GM19372 (cell line): ENCODE results near the gene GPATCH3.
"Not testable (repeated sequence)": the region's sequence is repeated elsewhere in the genome, so short reads cannot be mapped to it uniquely, and the experiment has no call there.

ENCODE experiments used
- ATAC-seq: cut with Tn5 transposase; IDR thresholded peaks from one replicate; pipeline ENCODE4 v1.9.1; 2021; ENCODE audit warnings: mild to moderate bottlenecking, low read depth, moderate library complexity; ENCODE audit not compliant: unreplicated experiment

GPATCH3 gene, protein sequence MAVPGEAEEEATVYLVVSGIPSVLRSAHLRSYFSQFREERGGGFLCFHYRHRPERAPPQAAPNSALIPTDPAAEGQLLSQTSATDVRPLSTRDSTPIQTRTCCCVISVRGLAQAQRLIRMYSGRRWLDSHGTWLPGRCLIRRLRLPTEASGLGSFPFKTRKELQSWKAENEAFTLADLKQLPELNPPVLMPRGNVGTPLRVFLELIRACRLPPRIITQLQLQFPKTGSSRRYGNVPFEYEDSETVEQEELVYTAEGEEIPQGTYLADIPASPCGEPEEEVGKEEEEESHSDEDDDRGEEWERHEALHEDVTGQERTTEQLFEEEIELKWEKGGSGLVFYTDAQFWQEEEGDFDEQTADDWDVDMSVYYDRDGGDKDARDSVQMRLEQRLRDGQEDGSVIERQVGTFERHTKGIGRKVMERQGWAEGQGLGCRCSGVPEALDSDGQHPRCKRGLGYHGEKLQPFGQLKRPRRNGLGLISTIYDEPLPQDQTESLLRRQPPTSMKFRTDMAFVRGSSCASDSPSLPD

DNA sequence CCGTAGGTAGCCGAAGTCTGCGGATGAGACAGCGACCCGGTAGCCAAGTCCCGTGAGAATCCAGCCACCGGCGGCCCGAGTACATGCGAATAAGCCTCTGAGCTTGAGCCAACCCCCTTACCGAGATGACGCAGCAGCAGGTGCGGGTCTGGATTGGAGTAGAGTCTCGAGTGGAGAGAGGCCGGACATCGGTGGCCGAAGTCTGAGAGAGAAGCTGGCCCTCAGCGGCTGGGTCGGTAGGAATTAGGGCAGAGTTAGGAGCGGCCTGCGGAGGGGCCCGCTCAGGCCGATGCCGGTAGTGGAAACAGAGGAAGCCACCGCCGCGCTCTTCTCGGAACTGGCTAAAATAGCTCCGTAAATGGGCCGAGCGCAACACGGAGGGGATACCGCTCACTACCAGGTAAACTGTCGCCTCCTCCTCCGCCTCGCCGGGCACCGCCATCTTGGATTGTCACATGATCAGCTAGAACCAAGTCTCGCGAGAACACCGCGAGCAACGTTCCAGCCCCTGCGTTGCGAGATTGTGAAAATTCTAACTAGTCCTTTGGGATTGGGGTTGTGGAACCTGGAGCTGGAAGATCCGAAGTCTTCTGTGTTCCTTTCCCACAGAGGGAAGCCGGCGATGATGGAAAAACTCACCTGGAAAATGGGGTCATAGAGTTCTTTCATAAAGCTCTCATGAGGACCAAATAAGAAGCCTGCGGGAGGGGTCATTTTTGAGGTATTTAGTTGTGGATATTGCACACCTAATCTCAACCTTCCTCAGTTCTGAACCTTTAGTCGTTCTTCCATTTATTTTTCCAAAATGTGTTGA, at the start of gene GPATCH3:
GPATCH3 (minus strand) TSS at position 467 of the 814 bp plus-strand sequence; CDS start at position 442, 25 bp downstream.
- ATAC-seq = no peak

DNA sequence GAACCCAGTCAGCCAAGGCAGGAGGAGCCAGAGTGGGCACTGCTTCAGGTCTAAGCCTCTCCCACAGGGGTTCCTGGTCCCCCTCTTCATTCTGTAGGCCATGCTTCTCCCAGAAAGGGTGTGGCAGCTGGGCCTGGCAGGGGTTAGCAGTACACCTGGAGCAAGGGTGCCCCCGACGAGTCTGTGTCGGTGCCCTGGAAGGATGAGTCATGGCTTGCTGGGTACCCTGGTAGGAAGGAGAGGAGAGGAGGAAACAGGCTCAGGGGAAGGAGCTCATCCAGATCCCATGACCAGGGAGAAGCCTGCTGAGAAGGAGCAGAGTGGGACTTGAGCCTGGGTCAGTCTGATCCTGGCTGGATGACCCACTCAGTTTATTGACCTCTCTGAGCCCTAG, 49.7 kb upstream of the GPATCH3 start:
- ATAC-seq = no peak

DNA sequence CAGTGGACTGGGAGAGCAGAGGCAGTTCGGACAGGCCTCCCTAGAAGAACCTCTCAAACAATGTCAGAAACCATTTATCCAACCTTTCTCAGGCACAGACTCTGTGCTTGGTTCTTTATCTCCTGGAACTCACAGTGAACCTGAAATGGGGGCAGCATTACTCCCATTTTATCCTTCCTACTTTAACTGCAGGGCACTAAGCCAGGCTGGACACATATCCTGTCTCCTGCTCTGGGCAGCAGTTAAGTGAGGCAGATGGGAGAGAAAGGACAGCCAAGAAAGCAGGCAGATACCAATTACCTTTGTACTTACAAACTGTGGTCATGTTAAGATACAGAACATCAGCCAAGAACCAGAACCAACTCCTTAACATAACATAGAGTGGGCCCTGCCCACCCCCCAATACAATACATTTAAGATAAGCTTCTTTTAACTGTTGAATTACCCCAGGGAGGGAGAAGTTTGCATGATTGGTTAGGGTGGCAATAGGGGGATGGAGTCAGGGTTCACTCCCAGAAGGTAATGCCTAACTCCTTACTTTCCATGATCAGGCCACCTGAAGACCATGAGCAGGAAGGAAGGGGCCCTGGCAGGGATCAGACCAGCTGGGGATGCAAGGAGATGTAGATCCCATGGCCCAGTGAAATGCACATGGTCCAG, 49.1 kb upstream of the GPATCH3 start:
- no peak for ATAC-seq

DNA sequence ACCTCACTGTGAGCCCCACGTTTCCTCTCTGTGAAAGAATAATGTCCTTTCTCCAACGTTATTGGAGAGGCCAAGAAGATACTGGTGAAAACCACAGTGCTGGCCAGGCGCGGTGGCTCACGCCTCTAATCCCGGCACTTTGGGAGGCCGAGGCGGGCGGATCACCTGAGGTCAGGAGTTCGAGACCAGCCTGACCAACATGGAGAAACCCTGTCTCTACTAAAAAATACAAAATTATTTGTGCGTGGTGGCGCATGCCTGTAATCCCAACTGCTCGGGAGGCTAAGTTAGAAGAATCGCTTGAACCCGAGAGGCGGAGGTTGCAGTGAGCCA, 48.4 kb upstream of the GPATCH3 start:
- ATAC-seq = not testable (repeated sequence)

DNA sequence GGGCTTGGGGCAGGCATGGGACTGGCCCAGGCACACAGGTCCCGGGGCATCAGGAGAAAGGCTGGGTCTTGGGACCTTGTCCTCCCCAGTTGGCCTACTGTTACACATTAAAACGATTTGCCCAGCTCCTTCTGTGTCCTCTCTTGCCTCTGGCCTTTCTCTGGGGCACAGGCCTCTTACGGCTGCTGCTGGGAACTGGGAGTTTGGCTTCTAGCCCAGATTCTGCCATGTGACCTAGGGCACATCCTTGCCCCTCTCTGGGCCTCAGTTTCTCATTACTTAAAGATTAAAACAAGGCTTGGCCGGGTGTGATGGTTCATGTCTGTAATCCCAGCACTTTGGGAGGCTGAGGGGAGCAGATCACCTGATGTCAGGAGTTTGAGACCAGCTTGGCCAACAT, 46.0 kb upstream of the GPATCH3 start:
- no peak for ATAC-seq

DNA sequence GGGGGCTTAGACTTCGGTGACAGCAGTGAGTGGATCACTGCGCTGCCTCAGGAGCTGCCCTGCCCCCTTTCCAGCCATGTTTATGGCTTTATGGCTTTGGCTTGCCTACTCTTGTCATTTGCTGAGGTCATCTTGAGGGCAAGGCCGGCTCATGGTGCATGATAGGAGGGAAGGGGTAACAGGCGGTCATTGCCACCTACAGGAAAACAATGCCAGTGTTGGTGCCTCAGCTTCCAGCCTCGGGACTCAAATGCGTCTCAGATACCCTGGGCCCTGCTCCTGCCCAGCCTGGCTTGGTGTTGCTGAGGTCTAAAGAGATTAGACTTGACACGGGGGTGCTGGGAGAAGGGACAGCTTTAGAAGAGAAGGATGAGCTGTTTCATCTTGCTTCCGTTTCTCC, 45.5 kb upstream of the GPATCH3 start:
- ATAC-seq = no peak

DNA sequence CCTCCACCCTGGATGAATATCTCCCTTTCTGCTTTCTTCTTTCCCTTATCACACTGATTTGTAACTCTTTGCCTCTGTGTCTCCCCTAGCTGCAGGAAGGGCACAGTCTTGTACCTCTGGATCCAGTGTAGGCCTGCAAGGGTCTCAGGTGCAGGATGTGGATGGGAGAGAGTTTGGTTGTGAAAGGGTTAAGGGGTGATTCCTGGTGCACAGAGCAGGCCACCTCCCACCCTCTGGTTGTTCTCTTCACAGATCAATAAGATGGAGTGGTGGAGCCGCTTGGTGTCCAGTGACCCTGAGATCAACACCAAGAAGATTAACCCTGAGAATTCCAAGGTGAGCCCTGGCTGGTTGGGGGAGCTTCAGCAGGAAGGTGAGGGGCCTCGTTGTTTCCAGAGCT, 44.9 kb upstream of the GPATCH3 start:
- no peak for ATAC-seq

DNA sequence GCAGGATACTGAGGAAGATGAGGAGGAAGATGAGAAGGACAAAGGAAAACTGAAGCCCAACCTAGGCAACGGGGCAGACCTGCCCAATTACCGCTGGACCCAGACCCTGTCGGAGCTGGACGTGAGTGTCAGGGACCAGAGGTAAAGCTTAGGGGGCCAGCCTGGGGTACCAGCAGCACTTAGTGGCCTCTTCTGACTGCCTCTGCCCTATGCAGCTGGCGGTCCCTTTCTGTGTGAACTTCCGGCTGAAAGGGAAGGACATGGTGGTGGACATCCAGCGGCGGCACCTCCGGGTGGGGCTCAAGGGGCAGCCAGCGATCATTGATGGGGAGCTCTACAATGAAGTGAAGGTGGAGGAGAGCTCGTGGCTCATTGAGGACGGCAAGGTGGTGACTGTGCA, 42.4 kb upstream of the GPATCH3 start:
- no peak for ATAC-seq

DNA sequence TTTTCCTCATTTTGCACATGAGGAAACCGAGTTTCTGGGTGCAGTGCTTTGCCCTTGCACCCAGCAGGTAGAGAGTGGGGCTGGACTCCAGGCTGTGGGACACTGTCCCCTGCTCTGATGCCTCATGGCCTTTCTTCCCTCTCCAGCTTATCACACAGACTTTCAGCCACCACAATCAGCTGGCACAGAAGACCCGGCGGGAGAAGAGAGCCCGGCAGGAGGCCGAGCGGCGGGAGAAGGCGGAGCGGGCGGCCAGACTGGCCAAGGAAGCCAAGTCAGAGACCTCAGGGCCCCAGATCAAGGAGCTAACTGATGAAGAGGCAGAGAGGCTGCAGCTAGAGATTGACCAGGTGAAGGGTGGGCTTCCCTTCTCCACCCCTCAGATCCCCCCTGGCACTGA, 41.0 kb upstream of the GPATCH3 start:
- ATAC-seq = no peak

DNA sequence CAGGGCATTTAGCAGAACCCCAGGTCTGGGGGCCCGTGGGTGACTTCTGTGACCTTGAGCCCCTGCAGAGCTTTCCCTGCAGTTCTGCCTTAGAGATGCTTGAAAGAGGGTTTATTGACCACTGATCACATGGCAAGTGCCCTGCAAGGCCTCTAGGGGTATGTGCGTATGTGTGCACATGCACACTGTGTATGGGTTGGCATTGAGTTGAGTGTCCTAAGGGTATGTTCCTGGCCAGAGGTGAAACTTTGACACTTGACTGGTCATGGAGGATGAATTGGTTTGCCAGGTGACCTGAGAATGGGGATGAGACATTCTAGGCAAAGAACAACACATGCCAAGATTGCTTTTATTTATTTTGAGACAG, 38.4 kb upstream of the GPATCH3 start:
- ATAC-seq = no peak

DNA sequence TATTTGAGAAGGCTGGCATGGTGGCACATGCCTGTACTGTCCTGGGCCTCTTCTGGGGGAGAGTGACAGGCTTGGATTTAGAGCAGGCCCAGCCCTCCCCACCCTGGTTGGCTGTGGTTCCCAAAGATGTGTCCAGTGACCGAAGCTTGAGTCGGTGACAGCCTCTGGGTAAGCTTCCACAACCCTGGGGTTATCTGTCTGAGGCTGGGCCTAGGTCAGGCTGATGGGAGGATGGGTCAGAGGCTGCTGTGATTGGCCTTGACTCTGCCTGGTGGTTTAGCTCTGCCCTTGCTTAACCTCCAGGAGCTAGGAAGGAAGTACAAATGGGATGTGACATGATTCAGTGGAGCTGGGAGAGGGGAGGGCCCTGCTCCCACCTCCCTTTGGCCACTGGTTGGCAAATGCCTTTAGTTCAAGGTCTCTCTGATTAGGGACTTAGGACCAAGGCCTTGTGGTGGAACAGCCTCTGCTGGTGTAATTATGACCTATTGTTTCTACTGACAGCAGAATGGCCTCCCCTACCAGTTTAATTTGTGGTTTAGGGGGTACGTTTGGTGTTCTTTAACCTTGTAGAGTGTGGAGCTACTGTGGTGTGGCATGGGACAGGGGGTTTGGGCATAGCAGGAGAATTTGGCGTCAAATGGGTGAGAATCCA, 37.9 kb upstream of the GPATCH3 start:
- ATAC-seq = no peak

DNA sequence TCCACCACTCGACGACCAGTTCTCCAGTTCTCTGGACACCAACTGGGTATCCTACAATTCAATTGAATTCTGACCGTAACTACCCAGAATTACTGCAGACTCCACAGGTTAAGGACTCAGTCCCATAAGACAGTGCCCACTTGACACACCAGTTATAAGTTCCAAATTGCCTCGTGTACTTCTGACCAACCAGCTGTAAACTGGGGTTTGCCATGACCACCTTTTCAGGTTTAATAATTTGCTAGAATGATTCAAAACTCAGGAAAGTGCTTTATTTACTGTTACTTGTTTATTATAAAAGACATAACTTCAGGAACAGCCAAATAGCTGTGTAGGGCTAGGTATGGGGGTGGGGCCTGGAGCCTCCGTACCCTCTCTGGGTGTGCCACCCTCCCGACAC, 36.6 kb upstream of the GPATCH3 start:
- no peak for ATAC-seq

DNA sequence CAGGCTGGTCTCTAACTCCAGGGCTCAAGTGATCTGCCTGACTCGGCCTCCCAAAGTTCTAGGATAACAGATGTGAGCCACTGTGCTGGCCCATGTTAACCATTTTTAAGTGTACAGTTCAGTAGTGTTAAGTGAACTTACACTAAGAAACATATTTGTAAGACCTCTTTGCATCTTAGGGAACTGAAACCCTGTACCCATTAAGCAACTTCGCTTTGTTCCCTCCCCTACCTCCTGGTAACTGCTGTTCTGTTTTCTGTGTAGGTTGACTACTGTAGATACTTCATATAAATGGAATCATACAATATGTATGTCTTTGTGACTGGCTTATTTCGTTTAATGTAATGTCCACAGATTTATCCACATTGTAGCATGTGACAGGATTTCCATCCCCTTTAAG, 32.3 kb upstream of the GPATCH3 start:
- ATAC-seq = no peak

DNA sequence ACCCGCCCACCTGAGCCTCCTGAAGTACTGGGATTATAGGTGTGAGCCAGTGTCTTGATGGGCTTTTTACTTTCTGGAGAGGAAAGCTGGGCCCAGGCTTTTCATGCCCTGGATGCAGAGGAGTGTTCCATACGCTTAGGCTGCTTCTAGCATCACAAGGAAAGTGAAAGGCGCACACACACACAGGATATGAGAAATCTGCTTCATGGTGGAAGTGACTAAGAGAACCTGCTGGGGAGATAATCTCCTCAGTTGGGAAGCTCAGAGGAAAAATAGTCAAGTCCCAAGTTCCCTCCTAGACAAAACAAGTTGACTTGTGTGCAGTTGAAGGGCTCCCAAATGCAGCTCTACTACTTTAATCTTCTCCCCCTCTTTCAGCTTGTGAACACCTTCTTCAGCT, 23.4 kb upstream of the GPATCH3 start:
- ATAC-seq = no peak

DNA sequence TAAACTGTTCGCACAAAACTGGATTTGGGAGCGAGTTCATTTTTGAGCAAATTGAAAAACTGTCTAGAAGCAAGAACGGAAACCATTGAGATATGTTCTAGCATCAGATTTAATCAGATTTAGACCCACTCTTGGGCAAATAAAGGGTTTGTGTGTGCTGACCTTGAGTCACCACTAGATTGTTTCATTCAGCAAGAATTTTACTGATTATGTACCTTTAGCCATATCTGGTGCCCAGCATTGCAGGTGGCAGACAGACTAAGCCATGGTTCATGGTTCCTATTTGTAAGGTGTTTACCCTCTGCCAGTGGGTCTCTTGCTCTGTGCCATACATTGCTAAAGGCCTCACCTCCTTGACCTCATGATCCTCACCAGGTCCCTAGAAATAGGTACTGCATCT, 22.6 kb upstream of the GPATCH3 start:
- no peak for ATAC-seq

DNA sequence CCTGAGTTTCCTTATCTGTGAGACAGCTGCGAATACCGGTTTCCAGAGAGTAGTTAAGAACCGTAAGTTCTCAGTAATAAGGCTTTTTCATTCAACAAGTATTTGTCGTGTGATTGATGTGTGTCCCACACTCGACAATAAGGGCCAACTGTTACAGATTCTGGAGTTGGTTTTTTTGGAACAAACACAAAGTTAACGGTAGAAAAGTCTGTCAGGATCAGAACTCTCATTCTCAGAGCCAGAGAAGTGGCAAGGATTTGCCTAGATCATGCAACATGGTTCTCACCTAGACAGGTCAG, 22.1 kb upstream of the GPATCH3 start:
- ATAC-seq = no peak

DNA sequence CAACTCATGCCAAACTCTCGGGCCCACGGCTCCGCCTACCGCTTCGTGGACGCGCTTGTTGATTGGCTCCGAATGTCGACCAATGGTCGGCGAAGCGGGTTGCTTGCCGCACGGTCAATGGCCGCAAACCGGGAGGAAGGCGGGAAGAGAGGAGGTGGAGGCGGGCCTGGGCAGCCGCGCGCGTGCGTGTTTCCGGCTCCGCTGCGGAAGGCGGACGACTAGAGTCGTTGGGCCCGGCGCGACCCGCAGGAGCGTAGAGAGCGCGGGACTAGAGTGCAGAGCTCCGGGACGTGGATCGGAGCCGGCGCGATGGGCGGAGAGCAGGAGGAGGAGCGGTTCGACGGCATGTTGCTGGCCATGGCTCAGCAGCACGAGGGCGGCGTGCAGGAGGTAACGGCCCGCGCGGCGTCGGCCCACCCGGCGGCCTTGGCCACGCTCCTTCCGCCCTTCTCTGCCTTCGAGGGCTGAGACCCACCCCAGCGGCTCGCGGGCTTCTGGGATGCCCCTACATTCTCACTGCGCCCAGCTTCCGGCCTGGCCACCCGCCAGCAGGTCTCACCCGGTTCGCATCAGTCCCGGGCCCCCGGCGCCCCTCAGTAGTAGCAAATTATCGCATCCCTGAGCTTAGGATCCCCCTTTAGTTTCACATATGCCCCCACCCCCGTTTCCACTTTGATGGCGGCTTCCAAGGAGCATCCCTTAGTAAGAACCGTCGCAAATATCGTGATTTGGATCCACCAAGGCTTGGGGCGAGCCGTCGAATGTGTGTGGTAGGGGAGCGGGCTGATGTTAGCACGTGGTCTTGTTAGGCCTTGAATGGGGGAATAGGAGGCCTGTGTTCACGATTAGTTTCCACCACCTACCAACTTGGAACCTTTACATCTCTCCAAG, 21.5 kb upstream of the GPATCH3 start, which contains the start of gene NUDC:
NUDC (plus strand) TSS at position 204 of the 891 bp plus-strand sequence; CDS start at position 310, 106 bp downstream.
- peak; percentile 96 for ATAC-seq

DNA sequence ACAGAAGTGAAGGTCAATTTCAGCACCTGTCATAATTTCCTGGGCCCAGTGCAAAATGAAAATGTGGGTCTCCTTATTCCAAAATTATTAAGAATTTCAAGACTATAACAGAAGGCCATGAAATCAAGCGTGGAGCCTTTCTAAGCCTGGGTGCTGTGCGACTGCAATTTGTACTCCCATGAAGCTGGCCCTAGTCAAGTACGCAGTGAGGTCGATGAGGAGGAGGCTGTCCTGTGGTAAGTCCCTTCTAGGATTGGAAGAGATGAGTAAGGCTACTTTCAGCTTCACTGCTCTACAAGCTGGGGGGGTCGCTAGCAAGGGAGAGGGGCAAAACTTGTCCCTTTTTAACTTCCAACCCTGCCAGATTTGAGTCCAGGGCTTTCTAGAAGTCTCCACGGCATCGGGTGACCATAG, 20.9 kb upstream of the GPATCH3 start:
- no peak for ATAC-seq

DNA sequence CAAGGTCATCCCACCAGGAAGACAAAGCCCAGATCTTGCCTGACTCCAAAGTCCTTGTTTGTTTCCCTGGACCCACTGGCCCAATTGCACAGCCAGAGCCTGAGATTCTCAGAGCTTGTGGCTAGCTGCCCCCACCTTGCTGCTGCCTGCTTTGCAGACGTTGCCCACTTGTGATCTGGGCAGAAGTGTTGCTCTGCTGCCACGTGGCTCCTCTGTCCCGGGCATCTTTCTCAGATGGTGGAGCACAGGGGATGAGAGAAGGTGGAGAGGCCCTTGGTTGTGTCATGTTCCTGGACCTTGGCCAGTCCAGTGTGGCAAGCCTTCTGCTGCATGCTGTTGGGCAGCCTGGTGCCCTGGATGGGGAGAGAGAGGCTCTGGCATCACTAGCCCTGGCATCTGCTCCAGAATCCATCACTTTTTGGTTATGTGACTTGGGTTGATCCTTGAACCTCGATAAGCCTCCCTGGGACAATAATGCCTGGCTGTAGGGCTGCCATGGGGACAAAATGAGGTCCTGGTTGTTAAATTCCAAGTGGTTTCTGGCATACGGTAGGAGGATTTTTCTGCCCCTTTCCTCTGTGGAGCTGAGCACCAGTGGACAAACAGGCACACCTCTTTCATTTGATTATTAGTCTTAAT, 15.1 kb upstream of the GPATCH3 start:
- no peak for ATAC-seq
